Liver (tissue), 9 donors: ENCODE data around the gene CPSF6. TPM values are rescaled to one million over a fixed set of nuclear protein-coding genes. Genes with fewer than 3 reads are reported as not detected.

Experiments used
- DNase-seq: peaks from one replicate; pipeline ENCODE4 v3.0.0-alpha.2; 2017; ENCODE audit warnings: low spot score
- H3K27ac ChIP-seq, 2 donors: one replicate each; pipeline ENCODE4 v1.7.0; 2013; ENCODE audit warnings: inconsistent platforms in 2 of 2, low read length in 2 of 2, control low read depth in 1 of 2, low read depth in 1 of 2, mild to moderate bottlenecking in 1 of 2
- H3K27me3 ChIP-seq, 4 donors: one replicate each; pipeline versions ENCODE4 v1.6.1 to v1.7.0; 2013; ENCODE audit warnings: low read length in 3 of 4, inconsistent platforms in 1 of 4, mild to moderate bottlenecking in 1 of 4, moderate library complexity in 1 of 4; ENCODE audit not compliant: control insufficient read depth in 4 of 4, insufficient read depth in 4 of 4
- H3K36me3 ChIP-seq, 4 donors: one replicate each; pipeline versions ENCODE4 v1.6.1 to v1.7.0; 2013; ENCODE audit warnings: low read length in 3 of 4, mild to moderate bottlenecking in 3 of 4, low read depth in 1 of 4, moderate library complexity in 1 of 4; ENCODE audit not compliant: control insufficient read depth in 4 of 4, insufficient read depth in 3 of 4
- H3K4me1 ChIP-seq, 4 donors: one replicate each; pipeline versions ENCODE4 v1.6.1 to v1.7.0; 2013; ENCODE audit warnings: low read length in 3 of 4, mild to moderate bottlenecking in 3 of 4, moderate library complexity in 1 of 4; ENCODE audit not compliant: control insufficient read depth in 4 of 4, insufficient read depth in 4 of 4
- H3K4me3 ChIP-seq, 3 donors: one replicate each; pipeline versions ENCODE4 v1.6.1 to v1.7.0; 2013; ENCODE audit warnings: low read length in 3 of 3, control low read depth in 1 of 3, low read depth in 1 of 3, mild to moderate bottlenecking in 1 of 3
- H3K9ac ChIP-seq, 2 donors: one replicate each; pipeline ENCODE4 v1.7.0; 2013; ENCODE audit warnings: low read length in 2 of 2, mild to moderate bottlenecking in 2 of 2, moderate library complexity in 2 of 2, control low read depth in 1 of 2, low read depth in 1 of 2
- H3K9me3 ChIP-seq, 4 donors: one replicate each; pipeline versions ENCODE4 v1.6.1 to v1.7.0; 2013; ENCODE audit warnings: low read length in 3 of 4; ENCODE audit not compliant: control insufficient read depth in 4 of 4
- FOXA1 ChIP-seq: IDR thresholded peaks from 2 replicates; pipeline ENCODE4 v1.6.1; 2016; ENCODE audit warnings: antibody characterized with exemption
- GABPA ChIP-seq, 2 donors: IDR thresholded peaks in 1 of 2; conservative IDR thresholded peaks in 1 of 2; 2 replicates each; pipeline ENCODE4 v1.6.1; 2016; ENCODE audit warnings: antibody characterized with exemption in 2 of 2, mild to moderate bottlenecking in 1 of 2, moderate library complexity in 1 of 2
- HNF4G ChIP-seq: IDR thresholded peaks from 2 replicates; pipeline ENCODE4 v1.6.1; 2016; ENCODE audit warnings: antibody characterized with exemption
- JUND ChIP-seq, 2 donors: IDR thresholded peaks; 2 replicates each; pipeline ENCODE4 v1.6.1; 2016; ENCODE audit warnings: antibody characterized with exemption in 2 of 2
- NR2F2 ChIP-seq: IDR thresholded peaks from 2 replicates; pipeline ENCODE4 v1.6.1; 2016; ENCODE audit warnings: antibody characterized with exemption
- RAD21 ChIP-seq, 2 donors: IDR thresholded peaks; 2 replicates each; pipeline ENCODE4 v1.6.1; 2016; ENCODE audit warnings: antibody characterized with exemption in 2 of 2, mild to moderate bottlenecking in 2 of 2
- RXRA ChIP-seq, 2 donors: IDR thresholded peaks; 2 replicates each; pipeline ENCODE4 v1.6.1; 2017 to 2018; ENCODE audit warnings: antibody characterized with exemption in 2 of 2, mild to moderate bottlenecking in 1 of 2
- SP1 ChIP-seq: IDR thresholded peaks from 2 replicates; pipeline ENCODE4 v1.6.1; 2018; ENCODE audit warnings: antibody characterized with exemption, mild to moderate bottlenecking
- TAF1 ChIP-seq: conservative IDR thresholded peaks from 2 replicates; pipeline ENCODE4 v1.6.1; 2016; ENCODE audit warnings: antibody characterized with exemption, mild to moderate bottlenecking
- YY1 ChIP-seq: IDR thresholded peaks from 2 replicates; pipeline ENCODE4 v1.6.1; 2016; ENCODE audit warnings: antibody characterized with exemption, mild to moderate bottlenecking
- WGBS: extraction: QIAGEN DNeasy Blood & Tissue Kit; methylation state at CpG from one replicate; pipeline ENCODE4 v1.1.7; 2013; 5-methylcytosine and 5-hydroxymethylcytosine counted together
- polyA plus RNA-seq, 2 donors: library from polyadenylated mRNA; stranded (reverse) in 1 of 2; unstranded in 1 of 2; fragments of 200-250 nt in 1 of 2; fragments of >200 nt in 1 of 2; fragmentation: Nextera tagmentation in 1 of 2; extraction: Ambion mirVana in 1 of 2; gene quantifications; one replicate each; pipeline versions ENCODE4 v1.2.1 to v1.2.3, GENCODE V29; 2013 to 2015
- total RNA-seq, 2 donors: library from RNA; depleted of rRNA; stranded (reverse); fragments of >200 nt; gene quantifications; one replicate each; pipeline ENCODE4 v1.2.3, GENCODE V29; 2014
- TF ChIP-seq, protein P1 (sequence below): fragments of 150-350 bp; IDR thresholded peaks from 2 replicates; pipeline ENCODE4 v1.5.1; 2017; ENCODE audit warnings: improper control_type of control experiment, low read depth, low read length; ENCODE audit not compliant: missing input control
- TF ChIP-seq, protein P2 (sequence below): IDR thresholded peaks from 2 replicates; pipeline ENCODE4 v1.6.1; 2016; ENCODE audit warnings: antibody characterized with exemption
- TF ChIP-seq, protein P3 (sequence below): IDR thresholded peaks from 2 replicates; pipeline ENCODE4 v1.6.1; 2016; ENCODE audit warnings: antibody characterized with exemption
- TF ChIP-seq, protein P4 (sequence below): IDR thresholded peaks from 2 replicates; pipeline ENCODE4 v1.6.1; 2016; ENCODE audit warnings: antibody characterized with exemption
- donor health status: healthy.
- donor health status: healthy.
- donor health status: healthy.
- donor health status: healthy.
- donor health status: healthy.

CPSF6 gene
- total and polyA plus RNA-seq, 4 donors = 10.8 to 21.1 (median 17.4) TPM

DNA sequence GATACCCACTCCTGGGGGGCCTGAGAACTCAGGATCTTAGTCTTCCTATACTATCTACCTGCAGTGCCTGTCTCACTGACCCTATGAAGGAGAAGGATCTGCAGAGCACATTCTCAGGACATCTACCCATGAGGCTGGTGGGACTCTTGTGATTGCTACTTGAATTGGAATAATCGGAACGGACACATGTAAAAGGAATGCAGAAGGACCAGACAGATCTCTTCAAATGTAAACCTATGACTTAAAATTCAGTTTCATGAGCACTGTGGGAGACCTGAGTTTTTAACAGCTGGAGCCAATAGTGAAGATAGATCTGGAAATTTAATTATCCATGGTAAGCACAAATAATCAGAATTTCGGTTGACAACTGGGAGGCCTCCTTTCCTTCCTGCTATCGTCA, 35.2 kb upstream of the CPSF6 start (continued):
- TF ChIP-seq, protein P1, sequence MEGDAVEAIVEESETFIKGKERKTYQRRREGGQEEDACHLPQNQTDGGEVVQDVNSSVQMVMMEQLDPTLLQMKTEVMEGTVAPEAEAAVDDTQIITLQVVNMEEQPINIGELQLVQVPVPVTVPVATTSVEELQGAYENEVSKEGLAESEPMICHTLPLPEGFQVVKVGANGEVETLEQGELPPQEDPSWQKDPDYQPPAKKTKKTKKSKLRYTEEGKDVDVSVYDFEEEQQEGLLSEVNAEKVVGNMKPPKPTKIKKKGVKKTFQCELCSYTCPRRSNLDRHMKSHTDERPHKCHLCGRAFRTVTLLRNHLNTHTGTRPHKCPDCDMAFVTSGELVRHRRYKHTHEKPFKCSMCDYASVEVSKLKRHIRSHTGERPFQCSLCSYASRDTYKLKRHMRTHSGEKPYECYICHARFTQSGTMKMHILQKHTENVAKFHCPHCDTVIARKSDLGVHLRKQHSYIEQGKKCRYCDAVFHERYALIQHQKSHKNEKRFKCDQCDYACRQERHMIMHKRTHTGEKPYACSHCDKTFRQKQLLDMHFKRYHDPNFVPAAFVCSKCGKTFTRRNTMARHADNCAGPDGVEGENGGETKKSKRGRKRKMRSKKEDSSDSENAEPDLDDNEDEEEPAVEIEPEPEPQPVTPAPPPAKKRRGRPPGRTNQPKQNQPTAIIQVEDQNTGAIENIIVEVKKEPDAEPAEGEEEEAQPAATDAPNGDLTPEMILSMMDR = no peak
- TF ChIP-seq SP1 (no peak), TAF1 (no peak), YY1 (no peak), HNF4G (no peak)

DNA sequence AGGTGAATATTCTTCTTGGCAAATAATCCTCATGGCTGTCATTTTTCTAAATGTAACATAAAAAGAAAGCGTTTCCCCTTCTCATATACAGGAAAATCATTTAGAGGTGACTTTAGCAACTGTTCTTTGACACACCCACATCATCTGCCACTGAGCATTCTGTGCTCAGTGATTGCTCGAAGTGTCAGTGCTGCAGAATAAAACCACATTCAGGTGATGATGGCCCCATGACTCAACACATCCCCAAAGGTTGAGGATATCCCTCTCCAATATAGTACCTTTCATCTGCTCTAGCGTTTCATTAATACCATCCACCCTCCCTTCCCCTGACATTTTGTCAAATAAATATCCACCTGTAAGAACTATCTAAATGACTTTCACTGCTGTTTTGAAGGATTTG, 28.7 kb upstream of the CPSF6 start:
- H3K27ac ChIP-seq = no peak overlapping the region
- WGBS = 86% methylated on average over 3 of the region's 3 CpGs
- no peaks in the 10 kb centered on the region for H3K9me3 ChIP-seq
- H3K4me3 ChIP-seq = no peak overlapping the region
- TF ChIP-seq RAD21 (IDR thresholded peaks at IDR 0.05) (no peak), FOXA1 (no peak)
- TF ChIP-seq, protein P2, sequence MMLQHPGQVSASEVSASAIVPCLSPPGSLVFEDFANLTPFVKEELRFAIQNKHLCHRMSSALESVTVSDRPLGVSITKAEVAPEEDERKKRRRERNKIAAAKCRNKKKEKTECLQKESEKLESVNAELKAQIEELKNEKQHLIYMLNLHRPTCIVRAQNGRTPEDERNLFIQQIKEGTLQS = no peak
- no peaks in the 10 kb centered on the region for H3K27me3 ChIP-seq
- peaks cover 0 to 9% (median 6%) of the 10 kb centered on the region in 4 donors for H3K4me1 ChIP-seq
- no peak overlapping the region for H3K9ac ChIP-seq
- H3K36me3 ChIP-seq = no peaks in the 10 kb centered on the region
- DNase-seq = no peak

DNA sequence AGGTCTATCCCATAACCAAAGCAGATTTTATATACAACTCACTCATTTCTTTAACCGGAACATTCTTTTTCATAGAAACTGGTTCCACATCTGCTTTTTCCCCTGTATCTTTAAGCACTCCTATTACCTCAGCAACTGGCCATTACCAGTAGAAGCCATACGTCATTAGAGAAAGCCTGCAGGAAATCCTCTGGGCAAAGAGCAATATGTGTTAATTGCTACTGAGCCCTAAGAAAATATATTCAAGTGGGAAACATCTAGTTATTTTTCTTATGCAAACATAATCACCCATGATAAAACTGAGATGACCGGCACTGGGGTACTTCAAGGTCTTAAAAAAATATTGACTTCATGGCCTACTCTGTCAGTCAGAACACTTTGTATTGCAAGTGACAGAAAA, 28.2 kb upstream of the CPSF6 start:
- no peak overlapping the region for H3K27ac ChIP-seq
- H3K36me3 ChIP-seq = no peaks in the 10 kb centered on the region
- no peaks in the 10 kb centered on the region for H3K27me3 ChIP-seq
- peaks cover 0 to 9% (median 6%) of the 10 kb centered on the region in 4 donors for H3K4me1 ChIP-seq
- H3K9me3 ChIP-seq = no peaks in the 10 kb centered on the region
- no peak for DNase-seq
- 82% methylated on average over 3 of the region's 3 CpGs for WGBS
- no peak overlapping the region for H3K9ac ChIP-seq
- TF ChIP-seq GABPA (IDR thresholded peaks at IDR 0.05 in 1 of 2, conservative IDR thresholded peaks at IDR 0.05 in 1 of 2) (no peak), NR2F2 (no peak), TAF1 (no peak), SP1 (no peak), JUND (IDR thresholded peaks at IDR 0.05) (no peak), RAD21 (IDR thresholded peaks at IDR 0.05) (no peak), RXRA (IDR thresholded peaks at IDR 0.05) (no peak), FOXA1 (no peak)
- TF ChIP-seq, protein P3, sequence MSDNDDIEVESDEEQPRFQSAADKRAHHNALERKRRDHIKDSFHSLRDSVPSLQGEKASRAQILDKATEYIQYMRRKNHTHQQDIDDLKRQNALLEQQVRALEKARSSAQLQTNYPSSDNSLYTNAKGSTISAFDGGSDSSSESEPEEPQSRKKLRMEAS = no peak
- TF ChIP-seq, protein P4, sequence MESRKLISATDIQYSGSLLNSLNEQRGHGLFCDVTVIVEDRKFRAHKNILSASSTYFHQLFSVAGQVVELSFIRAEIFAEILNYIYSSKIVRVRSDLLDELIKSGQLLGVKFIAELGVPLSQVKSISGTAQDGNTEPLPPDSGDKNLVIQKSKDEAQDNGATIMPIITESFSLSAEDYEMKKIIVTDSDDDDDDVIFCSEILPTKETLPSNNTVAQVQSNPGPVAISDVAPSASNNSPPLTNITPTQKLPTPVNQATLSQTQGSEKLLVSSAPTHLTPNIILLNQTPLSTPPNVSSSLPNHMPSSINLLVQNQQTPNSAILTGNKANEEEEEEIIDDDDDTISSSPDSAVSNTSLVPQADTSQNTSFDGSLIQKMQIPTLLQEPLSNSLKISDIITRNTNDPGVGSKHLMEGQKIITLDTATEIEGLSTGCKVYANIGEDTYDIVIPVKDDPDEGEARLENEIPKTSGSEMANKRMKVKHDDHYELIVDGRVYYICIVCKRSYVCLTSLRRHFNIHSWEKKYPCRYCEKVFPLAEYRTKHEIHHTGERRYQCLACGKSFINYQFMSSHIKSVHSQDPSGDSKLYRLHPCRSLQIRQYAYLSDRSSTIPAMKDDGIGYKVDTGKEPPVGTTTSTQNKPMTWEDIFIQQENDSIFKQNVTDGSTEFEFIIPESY = no peak
- TF ChIP-seq, protein P2 = no peak
- TF ChIP-seq, protein P1 = no peak
- H3K4me3 ChIP-seq = no peak overlapping the region
